Karpas-422 (cell line): ENCODE results near the gene ITPR1. TPM values are rescaled to one million over a fixed set of nuclear protein-coding genes. Genes with fewer than 3 reads are reported as not detected.

Experiments
- DNase-seq: peaks from one replicate; pipeline ENCODE4 v3.0.0-alpha.2; 2015
- H2AFZ ChIP-seq: fragments of 200-600 bp; sonication (generic); 2 replicates; pipeline ENCODE4 v1.6.1; 2014; ENCODE audit warnings: antibody characterized with exemption, low read length, mixed read lengths
- H3K27ac ChIP-seq: fragments of 200-600 bp; sonication (generic); 2 replicates; pipeline ENCODE4 v1.5.1; 2014; ENCODE audit warnings: mild to moderate bottlenecking, low read length, moderate library complexity
- H3K27me3 ChIP-seq: fragments of 200-600 bp; sonication (generic); 2 replicates; pipeline ENCODE4 v1.6.1; 2014; ENCODE audit warnings: low read length, mixed read lengths
- H3K36me3 ChIP-seq: fragments of 200-600 bp; sonication (generic); 2 replicates; pipeline ENCODE4 v1.6.1; 2014; ENCODE audit warnings: low read length, mixed read lengths; ENCODE audit not compliant: insufficient read depth
- H3K4me1 ChIP-seq: fragments of 200-600 bp; sonication (generic); 2 replicates; pipeline ENCODE4 v1.6.1; 2014; ENCODE audit warnings: mild to moderate bottlenecking, low read length, mixed read lengths
- H3K4me2 ChIP-seq: fragments of 200-600 bp; sonication (generic); 2 replicates; pipeline ENCODE4 v1.6.1; 2014; ENCODE audit warnings: low read length, low read depth, mild to moderate bottlenecking; ENCODE audit not compliant: poor library complexity, severe bottlenecking
- H3K4me3 ChIP-seq: fragments of 200-600 bp; sonication (generic); 2 replicates; pipeline ENCODE4 v1.5.1; 2014; ENCODE audit warnings: mild to moderate bottlenecking, antibody characterized with exemption, low read length, mixed read lengths
- H3K79me2 ChIP-seq: fragments of 200-600 bp; sonication (generic); 2 replicates; pipeline ENCODE4 v1.6.1; 2014; ENCODE audit warnings: mild to moderate bottlenecking, low read length, mixed read lengths
- H3K9ac ChIP-seq: fragments of 200-600 bp; sonication (generic); 2 replicates; pipeline ENCODE4 v1.6.0; 2014; ENCODE audit warnings: low read length
- H3K9me2 ChIP-seq: fragments of 200-600 bp; sonication (generic), shearing (Covaris generic); replicated peaks from 2 replicates; pipeline ENCODE4 v1.6.0; 2014; ENCODE audit warnings: mild to moderate bottlenecking, low read length, moderate library complexity; ENCODE audit not compliant: insufficient read depth
- H3K9me3 ChIP-seq: fragments of 300-700, 200-600 bp; sonication (generic); 2 replicates; pipeline ENCODE4 v1.6.1; 2014; ENCODE audit warnings: low read length, mixed read lengths
- H4K20me1 ChIP-seq: fragments of 200-600 bp; sonication (generic); 2 replicates; pipeline ENCODE4 v1.6.1; 2014; ENCODE audit warnings: mild to moderate bottlenecking, antibody characterized with exemption, low read length, low read depth; ENCODE audit not compliant: insufficient read depth
- total RNA-seq: library from RNA; depleted of rRNA; stranded (reverse); fragments of >200 nt; shearing (Covaris generic); gene quantifications from 2 replicates; pipeline ENCODE4 v1.2.3, GENCODE V29; 2014; ENCODE audit warnings: low replicate concordance

The ITPR1 gene
- total RNA-seq, 1 experiment from 2014 or later = 18.2 TPM

- Histone ChIP-seq H3K9me2 (no peaks in the 10 kb centered on the region), H3K27me3 (no peaks in the 10 kb centered on the region), H4K20me1 (no peaks in the 10 kb centered on the region; the same call in 1 of the 2 replicates), H3K9ac (no peak overlapping the region), H3K9me3 (no peaks in the 10 kb centered on the region), H3K36me3 (no peaks in the 10 kb centered on the region), H3K4me3 (no peak overlapping the region), H2AFZ (no peak overlapping the region), H3K4me1 (no peaks in the 10 kb centered on the region), H3K27ac (no peak overlapping the region), H3K79me2 (no peaks in the 10 kb centered on the region), H3K4me2 (no peak overlapping the region)
- no peak for DNase-seq
Measured at GRCh38 chr3:4570840-4571621, 77.9 kb downstream of the ITPR1 start.

GRCh38 chr3:4571690-4572334 is 78.7 kb downstream of the ITPR1 start:
- H3K79me2 ChIP-seq = no peaks in the 10 kb centered on the region

GRCh38 chr3:4573153-4573552 is 80.0 kb downstream of the ITPR1 start:
- H2AFZ ChIP-seq = no peak overlapping the region
- H3K36me3 ChIP-seq = no peaks in the 10 kb centered on the region
- H4K20me1 ChIP-seq = no peaks in the 10 kb centered on the region
- H3K4me3 ChIP-seq = no peak overlapping the region
- H3K27ac ChIP-seq = no peak overlapping the region
- H3K9me2 ChIP-seq = no peaks in the 10 kb centered on the region
- H3K79me2 ChIP-seq = no peaks in the 10 kb centered on the region
- no peaks in the 10 kb centered on the region for H3K27me3 ChIP-seq
- DNase-seq = no peak
- no peaks in the 10 kb centered on the region for H3K9me3 ChIP-seq
- no peaks in the 10 kb centered on the region for H3K4me1 ChIP-seq
- H3K4me2 ChIP-seq = no peak overlapping the region
- H3K9ac ChIP-seq = no peak overlapping the region

More at GRCh38 chr3:4571690-4572334, 78.7 kb downstream of the ITPR1 start:
- DNase-seq = peak; percentile 60
- Histone ChIP-seq H3K4me3 (no peak overlapping the region), H4K20me1 (no peaks in the 10 kb centered on the region; the same call in 1 of the 2 replicates), H3K27ac (no peak overlapping the region), H3K9me2 (no peaks in the 10 kb centered on the region), H3K4me2 (no peak overlapping the region), H2AFZ (no peak overlapping the region), H3K4me1 (no peaks in the 10 kb centered on the region), H3K9ac (no peak overlapping the region), H3K9me3 (no peaks in the 10 kb centered on the region), H3K36me3 (no peaks in the 10 kb centered on the region), H3K27me3 (no peaks in the 10 kb centered on the region)

GRCh38 chr3:4574426-4574965 is 81.3 kb downstream of the ITPR1 start:
- Histone ChIP-seq H3K79me2 (no peaks in the 10 kb centered on the region), H3K9me2 (no peaks in the 10 kb centered on the region)

GRCh38 chr3:4575381-4575780 is 82.2 kb downstream of the ITPR1 start:
- H3K9ac ChIP-seq = no peak overlapping the region
- H4K20me1 ChIP-seq = no peaks in the 10 kb centered on the region
- no peaks in the 10 kb centered on the region for H3K27me3 ChIP-seq
- no peak for DNase-seq
- no peak overlapping the region for H3K4me2 ChIP-seq
- no peak overlapping the region for H3K27ac ChIP-seq
- no peaks in the 10 kb centered on the region for H3K4me1 ChIP-seq
- no peak overlapping the region for H3K4me3 ChIP-seq
- no peaks in the 10 kb centered on the region for H3K36me3 ChIP-seq
- no peak overlapping the region for H2AFZ ChIP-seq
- no peaks in the 10 kb centered on the region for H3K9me2 ChIP-seq
- no peaks in the 10 kb centered on the region for H3K79me2 ChIP-seq
- H3K9me3 ChIP-seq = no peaks in the 10 kb centered on the region

More at GRCh38 chr3:4574426-4574965, 81.3 kb downstream of the ITPR1 start:
- Histone ChIP-seq H3K27ac (no peak overlapping the region), H3K4me1 (no peaks in the 10 kb centered on the region), H3K9ac (no peak overlapping the region), H3K9me3 (no peaks in the 10 kb centered on the region), H3K27me3 (no peaks in the 10 kb centered on the region), H3K4me2 (no peak overlapping the region), H2AFZ (no peak overlapping the region), H4K20me1 (no peaks in the 10 kb centered on the region), H3K36me3 (no peaks in the 10 kb centered on the region), H3K4me3 (no peak overlapping the region)
- DNase-seq = no peak

GRCh38 chr3:4577721-4578120 is 84.6 kb downstream of the ITPR1 start:
- H3K79me2 ChIP-seq = no peaks in the 10 kb centered on the region
- H3K9me3 ChIP-seq = no peaks in the 10 kb centered on the region
- H4K20me1 ChIP-seq = no peaks in the 10 kb centered on the region
- no peak overlapping the region for H3K4me3 ChIP-seq
- no peaks in the 10 kb centered on the region for H3K4me1 ChIP-seq
- no peak overlapping the region for H3K4me2 ChIP-seq
- H2AFZ ChIP-seq = no peak overlapping the region
- no peaks in the 10 kb centered on the region for H3K27me3 ChIP-seq
- no peak overlapping the region for H3K9ac ChIP-seq
- H3K36me3 ChIP-seq = no peaks in the 10 kb centered on the region
- DNase-seq = no peak
- H3K27ac ChIP-seq = no peak overlapping the region
- no peaks in the 10 kb centered on the region for H3K9me2 ChIP-seq

- Histone ChIP-seq H3K9me2 (no peaks in the 10 kb centered on the region), H3K9ac (no peak overlapping the region), H4K20me1 (0 out of 2 replicates have a peak, but pooled peaks cover 4% of the 10 kb centered on the region), H3K79me2 (no peaks in the 10 kb centered on the region), H3K27ac (no peak overlapping the region), H3K4me1 (peaks cover 5% of the 10 kb centered on the region; the same call in 1 of the 2 replicates), H3K27me3 (no peaks in the 10 kb centered on the region), H3K4me2 (no peak overlapping the region), H3K4me3 (no peak overlapping the region), H2AFZ (no peak overlapping the region), H3K9me3 (no peaks in the 10 kb centered on the region), H3K36me3 (no peaks in the 10 kb centered on the region)
- DNase-seq = no peak
Measured at GRCh38 chr3:4580346-4581123, 87.4 kb downstream of the ITPR1 start.

- Histone ChIP-seq H3K27ac (no peak overlapping the region), H3K9ac (no peak overlapping the region), H4K20me1 (0 out of 2 replicates have a peak, but pooled peaks cover 4% of the 10 kb centered on the region), H3K27me3 (no peaks in the 10 kb centered on the region), H3K79me2 (no peaks in the 10 kb centered on the region), H3K4me2 (no peak overlapping the region), H3K4me1 (peaks cover 5% of the 10 kb centered on the region; the same call in 1 of the 2 replicates), H3K9me3 (no peaks in the 10 kb centered on the region), H3K4me3 (no peak overlapping the region), H2AFZ (no peak overlapping the region), H3K9me2 (no peaks in the 10 kb centered on the region), H3K36me3 (no peaks in the 10 kb centered on the region)
- DNase-seq = no peak
Measured at GRCh38 chr3:4581124-4581424, 87.9 kb downstream of the ITPR1 start.
